OCI-LY7 (cell line): ENCODE results near the gene ZNF669.

Experiments used
- EZH2phosphoT487 ChIP-seq: fragments of 200-600 bp; sonication (generic); IDR thresholded peaks from 2 replicates; pipeline ENCODE4 v1.6.1; 2018; ENCODE audit warnings: low read depth, borderline replicate concordance, mild to moderate bottlenecking, mixed run types, antibody characterized with exemption, low read length, moderate library complexity, mixed read lengths
- TF ChIP-seq, protein P1 (sequence below): fragments of 200-600 bp; sonication (generic); conservative IDR thresholded peaks from 2 replicates; pipeline ENCODE4 v1.5.1; 2014; ENCODE audit warnings: mild to moderate bottlenecking, antibody characterized with exemption, low read length, moderate library complexity, mixed read lengths

- TF ChIP-seq, protein P1, sequence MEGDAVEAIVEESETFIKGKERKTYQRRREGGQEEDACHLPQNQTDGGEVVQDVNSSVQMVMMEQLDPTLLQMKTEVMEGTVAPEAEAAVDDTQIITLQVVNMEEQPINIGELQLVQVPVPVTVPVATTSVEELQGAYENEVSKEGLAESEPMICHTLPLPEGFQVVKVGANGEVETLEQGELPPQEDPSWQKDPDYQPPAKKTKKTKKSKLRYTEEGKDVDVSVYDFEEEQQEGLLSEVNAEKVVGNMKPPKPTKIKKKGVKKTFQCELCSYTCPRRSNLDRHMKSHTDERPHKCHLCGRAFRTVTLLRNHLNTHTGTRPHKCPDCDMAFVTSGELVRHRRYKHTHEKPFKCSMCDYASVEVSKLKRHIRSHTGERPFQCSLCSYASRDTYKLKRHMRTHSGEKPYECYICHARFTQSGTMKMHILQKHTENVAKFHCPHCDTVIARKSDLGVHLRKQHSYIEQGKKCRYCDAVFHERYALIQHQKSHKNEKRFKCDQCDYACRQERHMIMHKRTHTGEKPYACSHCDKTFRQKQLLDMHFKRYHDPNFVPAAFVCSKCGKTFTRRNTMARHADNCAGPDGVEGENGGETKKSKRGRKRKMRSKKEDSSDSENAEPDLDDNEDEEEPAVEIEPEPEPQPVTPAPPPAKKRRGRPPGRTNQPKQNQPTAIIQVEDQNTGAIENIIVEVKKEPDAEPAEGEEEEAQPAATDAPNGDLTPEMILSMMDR: no peak
- no peak for TF ChIP-seq EZH2phosphoT487
Measured at GRCh38 chr1:247096112-247096511, 8.0 kb downstream of the ZNF669 start.
